Lower lobe of right lung (tissue), 2 donors: Measurements from ENCODE around the gene PICK1. TPM values are rescaled to one million over a fixed set of nuclear protein-coding genes. Genes with fewer than 3 reads are reported as not detected.
A peak's percentile ranks its signal among the peaks of the same experiment; 100 is the strongest.

Source experiments
- ATAC-seq, 2 donors: fragments of 200-7000 bp; cut with Tn5 transposase; one replicate each; pipeline ENCODE4 v1.9.1; 2020 to 2022; ENCODE audit warnings: mild to moderate bottlenecking in 2 of 2, moderate library complexity in 2 of 2
- DNase-seq: peaks from one replicate; pipeline ENCODE4 v3.0.0-alpha.2; 2020
- H3K27ac ChIP-seq: fragments of 200-600 bp; one replicate; pipeline ENCODE4 v1.8.0; 2022
- H3K27me3 ChIP-seq: fragments of 200-600 bp; one replicate; pipeline ENCODE4 v1.8.0; 2022; ENCODE audit warnings: low read depth
- H3K36me3 ChIP-seq: fragments of 200-600 bp; one replicate; pipeline ENCODE4 v1.8.0; 2022; ENCODE audit warnings: mild to moderate bottlenecking
- H3K4me1 ChIP-seq: fragments of 200-600 bp; one replicate; pipeline ENCODE4 v1.8.0; 2022
- H3K4me3 ChIP-seq: fragments of 200-600 bp; one replicate; pipeline ENCODE4 v1.8.0; 2022; ENCODE audit warnings: mild to moderate bottlenecking
- H3K9me3 ChIP-seq: fragments of 200-600 bp; one replicate; pipeline ENCODE4 v1.8.0; 2022
- CTCF ChIP-seq: fragments of 200-600 bp; IDR thresholded peaks from one replicate; pipeline ENCODE4 v1.8.0; 2022; ENCODE audit warnings: antibody characterized with exemption, mild to moderate bottlenecking
- intact Hi-C: fragments of 100-400 bp; cut with DNase I; formaldehyde crosslinking; loops from one replicate; pipeline ENCODE4 v1.11.0; 2022
- total RNA-seq: library from RNA; stranded (reverse); fragmentation: NEBNext Ultra II Directional; extraction: Animal tissue kit (Norgen Biotek cat#: 25700); gene quantifications from one replicate; pipeline ENCODE4 v1.2.1, GENCODE V29; 2021
- donor health status: DM: no; HTN: yes; CAD: no; lungs with severe emphysema.

The PICK1 gene
- total RNA-seq, 1 donor from 2014 or later, result 35.4 TPM

- Histone ChIP-seq H3K4me3 (no peak overlapping the region), H3K9me3 (no peaks in the 10 kb centered on the region), H3K27me3 (no peaks in the 10 kb centered on the region), H3K36me3 (peaks cover 95% of the 10 kb centered on the region), H3K27ac (peak overlapping the region; percentile 36), H3K4me1 (no peaks in the 10 kb centered on the region)
- DNase-seq, result no peak
- intact Hi-C loops, result no loop called here
- no peak for TF ChIP-seq CTCF
- no peak for ATAC-seq
Observed at GRCh38 chr22:38070250-38070921, 13.2 kb downstream of the PICK1 start.

GRCh38 chr22:38071421-38072321 lies 14.5 kb downstream of the PICK1 start:
- DNase-seq (peak; percentile 35), ATAC-seq (no peak)
- no peak for TF ChIP-seq CTCF
- intact Hi-C loops, result no loop called here
- H3K27me3 ChIP-seq, result no peaks in the 10 kb centered on the region
- H3K27ac ChIP-seq, result no peak overlapping the region
- H3K9me3 ChIP-seq, result no peaks in the 10 kb centered on the region
- no peak overlapping the region for H3K4me3 ChIP-seq
- peaks cover 84% of the 10 kb centered on the region for H3K36me3 ChIP-seq
- H3K4me1 ChIP-seq, result no peaks in the 10 kb centered on the region

GRCh38 chr22:38072322-38073149 lies 15.3 kb downstream of the PICK1 start:
- no peaks in the 10 kb centered on the region for H3K9me3 ChIP-seq
- TF ChIP-seq CTCF, result no peak
- intact Hi-C loops, result no loop called here
- DNase-seq, result peak; percentile 32
- no peaks in the 10 kb centered on the region for H3K27me3 ChIP-seq
- ATAC-seq, result no peak
- no peak overlapping the region for H3K4me3 ChIP-seq
- no peaks in the 10 kb centered on the region for H3K4me1 ChIP-seq
- H3K36me3 ChIP-seq, result peaks cover 78% of the 10 kb centered on the region
- no peak overlapping the region for H3K27ac ChIP-seq

- intact Hi-C loops, result no loop called here
- no peak overlapping the region for H3K27ac ChIP-seq
- no peak for TF ChIP-seq CTCF
- no peak overlapping the region for H3K4me3 ChIP-seq
- H3K4me1 ChIP-seq, result no peaks in the 10 kb centered on the region
- ATAC-seq, result no peak
- H3K27me3 ChIP-seq, result no peaks in the 10 kb centered on the region
- no peaks in the 10 kb centered on the region for H3K9me3 ChIP-seq
- peak; percentile 31 for DNase-seq
- peaks cover 69% of the 10 kb centered on the region for H3K36me3 ChIP-seq
Observed at GRCh38 chr22:38073150-38074130, 16.2 kb downstream of the PICK1 start.
